HG03159 (cell line): ENCODE results near the gene NPAS2.
A peak's percentile ranks its signal among the peaks of the same experiment; 100 is the strongest.

Experiments used
- ATAC-seq: cut with Tn5 transposase; IDR thresholded peaks from one replicate; pipeline ENCODE4 v1.9.1; 2021; ENCODE audit warnings: mild to moderate bottlenecking, moderate library complexity; ENCODE audit not compliant: unreplicated experiment

NPAS2 gene

GRCh38 chr2:100986157-100986556, 166.2 kb downstream of the NPAS2 start:
- no peak for ATAC-seq

GRCh38 chr2:100987536-100987935, 167.6 kb downstream of the NPAS2 start:
- ATAC-seq = no peak

GRCh38 chr2:100987974-100988373, 168.0 kb downstream of the NPAS2 start:
- no peak for ATAC-seq

- ATAC-seq = no peak
Measured at GRCh38 chr2:100988630-100989417, 168.9 kb downstream of the NPAS2 start.

- ATAC-seq = no peak
Measured at GRCh38 chr2:100989666-100990065, 169.7 kb downstream of the NPAS2 start.

GRCh38 chr2:100990166-100990565, 170.2 kb downstream of the NPAS2 start:
- ATAC-seq = no peak

- no peak for ATAC-seq
Measured at GRCh38 chr2:100990650-100991403, 170.9 kb downstream of the NPAS2 start.

- no peak for ATAC-seq
Measured at GRCh38 chr2:100991404-100991773, 171.4 kb downstream of the NPAS2 start.

GRCh38 chr2:100992262-100992661, 172.3 kb downstream of the NPAS2 start:
- no peak for ATAC-seq

- no peak for ATAC-seq
Measured at GRCh38 chr2:100993294-100993693, 173.4 kb downstream of the NPAS2 start.

- no peak for ATAC-seq
Measured at GRCh38 chr2:100995309-100996075, 175.6 kb downstream of the NPAS2 start.

- ATAC-seq = no peak
Measured at GRCh38 chr2:100997509-100998234, 177.7 kb downstream of the NPAS2 start.

- ATAC-seq = no peak
Measured at GRCh38 chr2:100998235-100998573, 178.3 kb downstream of the NPAS2 start.

GRCh38 chr2:100999995-101000394, 180.1 kb downstream of the NPAS2 start:
- no peak for ATAC-seq

- ATAC-seq = peak; percentile 95
Measured at GRCh38 chr2:101001691-101002561, 182.0 kb downstream of the NPAS2 start, which contains the start of gene RPL31. Gene RPL31, plus strand, starts transcription at chr2:101002289. Its CDS starts 413 bp downstream, at chr2:101002702.

- no peak for ATAC-seq
Measured at GRCh38 chr2:101002562-101003277, 182.8 kb downstream of the NPAS2 start.

GRCh38 chr2:101003278-101003775, 183.4 kb downstream of the NPAS2 start:
- no peak for ATAC-seq

- no peak for ATAC-seq
Measured at GRCh38 chr2:101004620-101005325, 184.8 kb downstream of the NPAS2 start.
